WTC11 (cell line): ENCODE measurements around the gene CHRNE. TPM values are rescaled to one million over a fixed set of nuclear protein-coding genes. Genes with fewer than 3 reads are reported as not detected.

Experiments used
- ELF4 ChIP-seq: sonication (generic); formaldehyde crosslinking; IDR thresholded peaks from 2 replicates; pipeline ENCODE4 v1.8.1; 2022; ENCODE audit warnings: low read depth, mild to moderate bottlenecking, moderate library complexity, missing genetic modification reagents
- EMX1 ChIP-seq: fragments of 250-450 bp; sonication (Bioruptor Pico); IDR thresholded peaks from 2 replicates; pipeline ENCODE4 v1.8.0; 2021; ENCODE audit warnings: mild to moderate bottlenecking
- GABPB1 ChIP-seq: sonication (generic); formaldehyde crosslinking; IDR thresholded peaks from 2 replicates; pipeline ENCODE4 v1.8.1; 2023; ENCODE audit warnings: mild to moderate bottlenecking, missing genetic modification reagents
- IRF2 ChIP-seq: sonication (generic); formaldehyde crosslinking; IDR thresholded peaks from 2 replicates; pipeline ENCODE4 v1.8.0; 2022; ENCODE audit warnings: low read depth, missing genetic modification reagents, borderline replicate concordance
- KAT7 ChIP-seq: sonication (generic); formaldehyde crosslinking; IDR thresholded peaks from 2 replicates; pipeline ENCODE4 v1.8.1; 2023; ENCODE audit warnings: missing genetic modification reagents, mild to moderate bottlenecking, borderline replicate concordance
- NR1H2 ChIP-seq: sonication (generic); formaldehyde crosslinking; IDR thresholded peaks from 2 replicates; pipeline ENCODE4 v1.9.0; 2021; ENCODE audit warnings: mild to moderate bottlenecking, moderate library complexity, missing genetic modification reagents
- SMAD4 ChIP-seq: sonication (generic); formaldehyde crosslinking; IDR thresholded peaks from 2 replicates; pipeline ENCODE4 v1.8.0; 2022; ENCODE audit warnings: mild to moderate bottlenecking, missing genetic modification reagents
- ZBTB21 ChIP-seq: sonication (generic); formaldehyde crosslinking; IDR thresholded peaks from 2 replicates; pipeline ENCODE4 v1.8.1; 2023; ENCODE audit warnings: mild to moderate bottlenecking, missing genetic modification reagents, borderline replicate concordance
- ZNF219 ChIP-seq: sonication (generic); formaldehyde crosslinking; IDR thresholded peaks from 2 replicates; pipeline ENCODE4 v1.8.0; 2023; ENCODE audit warnings: missing genetic modification reagents, mild to moderate bottlenecking, borderline replicate concordance
- ZNF317 ChIP-seq: sonication (generic); formaldehyde crosslinking; IDR thresholded peaks from 2 replicates; pipeline ENCODE4 v1.8.1; 2023; ENCODE audit warnings: low read depth, mild to moderate bottlenecking, moderate library complexity, missing genetic modification reagents, borderline replicate concordance
- total RNA-seq: library from RNA; stranded (reverse); gene quantifications from 3 replicates; pipeline ENCODE4 v1.2.3, GENCODE V29; 2021
- TF ChIP-seq, protein P1 (sequence below): sonication (generic); formaldehyde crosslinking; conservative IDR thresholded peaks from 2 replicates; pipeline ENCODE4 v1.8.1; 2023; ENCODE audit warnings: mild to moderate bottlenecking, low read depth, missing genetic modification reagents, moderate library complexity
- TF ChIP-seq, protein P2 (sequence below): sonication (generic); formaldehyde crosslinking; IDR thresholded peaks from 2 replicates; pipeline ENCODE4 v1.8.0; 2022; ENCODE audit warnings: mild to moderate bottlenecking, missing genetic modification reagents
- TF ChIP-seq, protein P3 (sequence below): fragments of 250-450 bp; sonication (Bioruptor Pico); conservative IDR thresholded peaks from 2 replicates; pipeline ENCODE4 v1.9.0; 2021; ENCODE audit warnings: mild to moderate bottlenecking
- TF ChIP-seq, protein P4 (sequence below): sonication (generic); formaldehyde crosslinking; IDR thresholded peaks from 2 replicates; pipeline ENCODE4 v1.8.0; 2023; ENCODE audit warnings: mild to moderate bottlenecking, missing genetic modification reagents
- TF ChIP-seq, protein P5 (sequence below): sonication (generic); formaldehyde crosslinking; IDR thresholded peaks from 2 replicates; pipeline ENCODE4 v1.8.1; 2022; ENCODE audit warnings: mild to moderate bottlenecking, missing genetic modification reagents, moderate library complexity, borderline replicate concordance
- TF ChIP-seq, protein P6 (sequence below): sonication (generic); formaldehyde crosslinking; IDR thresholded peaks from 2 replicates; pipeline ENCODE4 v1.8.1; 2022; ENCODE audit warnings: low read depth, mild to moderate bottlenecking, moderate library complexity, missing genetic modification reagents, borderline replicate concordance
- TF ChIP-seq, protein P7 (sequence below): sonication (generic); formaldehyde crosslinking; IDR thresholded peaks from 2 replicates; pipeline ENCODE4 v1.8.1; 2023; ENCODE audit warnings: mild to moderate bottlenecking, missing genetic modification reagents, moderate library complexity

The CHRNE gene
- total RNA-seq, 1 experiment from 2014 or later: 0.70 TPM

DNA sequence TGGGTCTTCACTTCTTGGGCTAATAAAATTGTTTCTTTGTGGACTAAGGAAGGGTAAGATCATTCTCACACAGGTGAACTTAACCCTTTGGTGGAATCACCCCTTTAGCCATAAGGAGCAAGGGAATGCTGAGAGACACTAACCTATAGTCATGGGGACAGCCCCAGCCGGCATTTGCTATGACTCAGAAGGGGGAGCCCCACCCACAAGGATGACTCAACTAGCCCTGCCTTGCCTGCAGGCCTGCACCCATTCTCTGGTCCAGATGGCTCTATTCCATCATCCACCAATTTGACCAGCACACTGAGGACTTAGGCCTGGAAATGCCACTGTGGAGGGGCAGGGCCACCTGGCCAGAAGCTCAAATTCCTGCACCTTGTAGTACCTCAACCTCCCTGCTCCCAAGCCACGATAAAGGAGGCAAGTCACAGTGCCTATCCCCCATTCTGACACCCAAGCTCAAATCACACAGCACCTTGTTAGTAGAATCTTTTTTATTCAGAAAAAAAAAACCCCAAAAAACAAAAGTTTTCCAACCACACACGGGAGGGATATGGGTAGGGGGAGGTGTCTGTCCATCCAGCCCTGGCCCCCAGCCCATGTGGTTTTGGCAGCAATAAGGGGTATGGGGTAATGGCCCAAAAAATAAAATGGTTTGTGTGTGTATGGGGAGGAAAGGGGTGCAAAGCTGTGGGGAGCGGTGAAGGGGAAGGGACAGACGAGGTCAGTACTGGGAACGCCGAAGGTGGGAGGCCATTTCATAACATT is 42.5 kb upstream of the CHRNE start (continued):
- TF ChIP-seq, protein P1, sequence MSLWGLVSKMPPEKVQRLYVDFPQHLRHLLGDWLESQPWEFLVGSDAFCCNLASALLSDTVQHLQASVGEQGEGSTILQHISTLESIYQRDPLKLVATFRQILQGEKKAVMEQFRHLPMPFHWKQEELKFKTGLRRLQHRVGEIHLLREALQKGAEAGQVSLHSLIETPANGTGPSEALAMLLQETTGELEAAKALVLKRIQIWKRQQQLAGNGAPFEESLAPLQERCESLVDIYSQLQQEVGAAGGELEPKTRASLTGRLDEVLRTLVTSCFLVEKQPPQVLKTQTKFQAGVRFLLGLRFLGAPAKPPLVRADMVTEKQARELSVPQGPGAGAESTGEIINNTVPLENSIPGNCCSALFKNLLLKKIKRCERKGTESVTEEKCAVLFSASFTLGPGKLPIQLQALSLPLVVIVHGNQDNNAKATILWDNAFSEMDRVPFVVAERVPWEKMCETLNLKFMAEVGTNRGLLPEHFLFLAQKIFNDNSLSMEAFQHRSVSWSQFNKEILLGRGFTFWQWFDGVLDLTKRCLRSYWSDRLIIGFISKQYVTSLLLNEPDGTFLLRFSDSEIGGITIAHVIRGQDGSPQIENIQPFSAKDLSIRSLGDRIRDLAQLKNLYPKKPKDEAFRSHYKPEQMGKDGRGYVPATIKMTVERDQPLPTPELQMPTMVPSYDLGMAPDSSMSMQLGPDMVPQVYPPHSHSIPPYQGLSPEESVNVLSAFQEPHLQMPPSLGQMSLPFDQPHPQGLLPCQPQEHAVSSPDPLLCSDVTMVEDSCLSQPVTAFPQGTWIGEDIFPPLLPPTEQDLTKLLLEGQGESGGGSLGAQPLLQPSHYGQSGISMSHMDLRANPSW (CRISPR knock-in tag): no peak
- TF ChIP-seq ZNF317 (CRISPR knock-in tag) (no peak), NR1H2 (CRISPR knock-in tag) (no peak), ZBTB21 (CRISPR knock-in tag) (0 out of 2 replicates have a peak, but pooled peaks have one; percentile 15), IRF2 (CRISPR knock-in tag) (no peak), ELF4 (CRISPR knock-in tag) (no peak), GABPB1 (CRISPR knock-in tag) (no peak), EMX1 (CRISPR knock-in tag) (no peak), KAT7 (CRISPR knock-in tag) (no peak), ZNF219 (CRISPR knock-in tag) (no peak), SMAD4 (CRISPR knock-in tag) (no peak)
- TF ChIP-seq, protein P2, sequence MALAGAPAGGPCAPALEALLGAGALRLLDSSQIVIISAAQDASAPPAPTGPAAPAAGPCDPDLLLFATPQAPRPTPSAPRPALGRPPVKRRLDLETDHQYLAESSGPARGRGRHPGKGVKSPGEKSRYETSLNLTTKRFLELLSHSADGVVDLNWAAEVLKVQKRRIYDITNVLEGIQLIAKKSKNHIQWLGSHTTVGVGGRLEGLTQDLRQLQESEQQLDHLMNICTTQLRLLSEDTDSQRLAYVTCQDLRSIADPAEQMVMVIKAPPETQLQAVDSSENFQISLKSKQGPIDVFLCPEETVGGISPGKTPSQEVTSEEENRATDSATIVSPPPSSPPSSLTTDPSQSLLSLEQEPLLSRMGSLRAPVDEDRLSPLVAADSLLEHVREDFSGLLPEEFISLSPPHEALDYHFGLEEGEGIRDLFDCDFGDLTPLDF (CRISPR knock-in tag): no peak
- TF ChIP-seq, protein P3, sequence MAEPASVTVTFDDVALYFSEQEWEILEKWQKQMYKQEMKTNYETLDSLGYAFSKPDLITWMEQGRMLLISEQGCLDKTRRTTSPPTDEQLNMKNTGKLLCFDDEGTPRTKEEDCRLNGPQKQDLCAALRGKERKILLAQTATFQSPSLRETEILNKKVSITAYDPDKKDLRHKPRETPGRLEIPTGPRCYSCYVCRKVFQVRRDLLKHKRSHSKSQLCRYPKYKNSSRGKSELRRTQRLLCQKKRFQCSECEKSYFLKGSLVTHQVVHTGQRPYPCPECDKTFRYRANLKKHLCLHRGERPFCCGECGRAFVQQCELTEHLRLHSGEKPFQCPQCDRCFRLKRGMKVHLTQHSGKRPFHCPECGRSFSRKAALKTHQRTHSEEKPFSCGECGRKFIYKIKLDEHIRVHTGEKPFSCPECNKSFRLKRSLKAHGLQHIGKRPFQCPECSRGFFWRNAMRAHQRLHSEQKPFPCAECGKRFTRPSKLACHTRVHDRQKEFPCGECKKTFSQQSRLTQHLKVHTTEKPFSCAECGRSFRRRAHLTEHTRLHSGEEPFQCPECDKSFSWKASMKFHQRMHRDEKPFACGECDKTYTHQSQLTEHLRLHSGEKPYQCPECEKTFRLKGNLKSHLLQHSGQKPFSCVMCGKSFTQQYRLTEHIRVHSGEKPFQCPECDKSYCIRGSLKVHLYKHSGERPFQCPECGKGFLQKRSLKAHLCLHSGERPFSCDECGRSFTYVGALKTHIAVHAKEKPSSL: 0 out of 2 replicates have a peak, but pooled peaks have one; percentile 9
- TF ChIP-seq, protein P4, sequence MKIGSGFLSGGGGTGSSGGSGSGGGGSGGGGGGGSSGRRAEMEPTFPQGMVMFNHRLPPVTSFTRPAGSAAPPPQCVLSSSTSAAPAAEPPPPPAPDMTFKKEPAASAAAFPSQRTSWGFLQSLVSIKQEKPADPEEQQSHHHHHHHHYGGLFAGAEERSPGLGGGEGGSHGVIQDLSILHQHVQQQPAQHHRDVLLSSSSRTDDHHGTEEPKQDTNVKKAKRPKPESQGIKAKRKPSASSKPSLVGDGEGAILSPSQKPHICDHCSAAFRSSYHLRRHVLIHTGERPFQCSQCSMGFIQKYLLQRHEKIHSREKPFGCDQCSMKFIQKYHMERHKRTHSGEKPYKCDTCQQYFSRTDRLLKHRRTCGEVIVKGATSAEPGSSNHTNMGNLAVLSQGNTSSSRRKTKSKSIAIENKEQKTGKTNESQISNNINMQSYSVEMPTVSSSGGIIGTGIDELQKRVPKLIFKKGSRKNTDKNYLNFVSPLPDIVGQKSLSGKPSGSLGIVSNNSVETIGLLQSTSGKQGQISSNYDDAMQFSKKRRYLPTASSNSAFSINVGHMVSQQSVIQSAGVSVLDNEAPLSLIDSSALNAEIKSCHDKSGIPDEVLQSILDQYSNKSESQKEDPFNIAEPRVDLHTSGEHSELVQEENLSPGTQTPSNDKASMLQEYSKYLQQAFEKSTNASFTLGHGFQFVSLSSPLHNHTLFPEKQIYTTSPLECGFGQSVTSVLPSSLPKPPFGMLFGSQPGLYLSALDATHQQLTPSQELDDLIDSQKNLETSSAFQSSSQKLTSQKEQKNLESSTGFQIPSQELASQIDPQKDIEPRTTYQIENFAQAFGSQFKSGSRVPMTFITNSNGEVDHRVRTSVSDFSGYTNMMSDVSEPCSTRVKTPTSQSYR: 0 out of 2 replicates have a peak, but pooled peaks have one; percentile 32
- TF ChIP-seq, protein P5, sequence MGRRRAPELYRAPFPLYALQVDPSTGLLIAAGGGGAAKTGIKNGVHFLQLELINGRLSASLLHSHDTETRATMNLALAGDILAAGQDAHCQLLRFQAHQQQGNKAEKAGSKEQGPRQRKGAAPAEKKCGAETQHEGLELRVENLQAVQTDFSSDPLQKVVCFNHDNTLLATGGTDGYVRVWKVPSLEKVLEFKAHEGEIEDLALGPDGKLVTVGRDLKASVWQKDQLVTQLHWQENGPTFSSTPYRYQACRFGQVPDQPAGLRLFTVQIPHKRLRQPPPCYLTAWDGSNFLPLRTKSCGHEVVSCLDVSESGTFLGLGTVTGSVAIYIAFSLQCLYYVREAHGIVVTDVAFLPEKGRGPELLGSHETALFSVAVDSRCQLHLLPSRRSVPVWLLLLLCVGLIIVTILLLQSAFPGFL: no peak
- TF ChIP-seq, protein P6, sequence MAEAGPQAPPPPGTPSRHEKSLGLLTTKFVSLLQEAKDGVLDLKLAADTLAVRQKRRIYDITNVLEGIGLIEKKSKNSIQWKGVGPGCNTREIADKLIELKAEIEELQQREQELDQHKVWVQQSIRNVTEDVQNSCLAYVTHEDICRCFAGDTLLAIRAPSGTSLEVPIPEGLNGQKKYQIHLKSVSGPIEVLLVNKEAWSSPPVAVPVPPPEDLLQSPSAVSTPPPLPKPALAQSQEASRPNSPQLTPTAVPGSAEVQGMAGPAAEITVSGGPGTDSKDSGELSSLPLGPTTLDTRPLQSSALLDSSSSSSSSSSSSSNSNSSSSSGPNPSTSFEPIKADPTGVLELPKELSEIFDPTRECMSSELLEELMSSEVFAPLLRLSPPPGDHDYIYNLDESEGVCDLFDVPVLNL (CRISPR knock-in tag): no peak
- TF ChIP-seq, protein P7, sequence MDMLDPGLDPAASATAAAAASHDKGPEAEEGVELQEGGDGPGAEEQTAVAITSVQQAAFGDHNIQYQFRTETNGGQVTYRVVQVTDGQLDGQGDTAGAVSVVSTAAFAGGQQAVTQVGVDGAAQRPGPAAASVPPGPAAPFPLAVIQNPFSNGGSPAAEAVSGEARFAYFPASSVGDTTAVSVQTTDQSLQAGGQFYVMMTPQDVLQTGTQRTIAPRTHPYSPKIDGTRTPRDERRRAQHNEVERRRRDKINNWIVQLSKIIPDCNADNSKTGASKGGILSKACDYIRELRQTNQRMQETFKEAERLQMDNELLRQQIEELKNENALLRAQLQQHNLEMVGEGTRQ (CRISPR knock-in tag): no peak
